Neural cell (in vitro differentiated cells): ENCODE results near the gene NSG2. TPM values are rescaled to one million over a fixed set of nuclear protein-coding genes. Genes with fewer than 3 reads are reported as not detected.

Experiments used
- H2AFZ ChIP-seq: fragments of 200-600, 300-800 bp; sonication (generic), shearing (Covaris generic); 2 replicates; pipeline ENCODE4 v1.6.0; 2014; ENCODE audit warnings: low read depth, mild to moderate bottlenecking, antibody characterized with exemption, low read length, moderate library complexity
- H3F3A ChIP-seq: fragments of 200-600 bp; shearing (Covaris generic); 2 replicates; pipeline ENCODE4 v1.6.1; 2016; ENCODE audit warnings: mild to moderate bottlenecking, moderate library complexity, mixed read lengths, antibody characterized with exemption, low read length; ENCODE audit not compliant: insufficient read depth, poor library complexity, severe bottlenecking
- H3K27ac ChIP-seq: fragments of 200-600, 300-800 bp; sonication (generic), shearing (Covaris generic); 2 replicates; pipeline ENCODE4 v1.5.1; 2014; ENCODE audit warnings: mild to moderate bottlenecking, low read length, moderate library complexity
- H3K27me3 ChIP-seq: fragments of 300-800, 200-600 bp; sonication (generic), shearing (Covaris generic); 2 replicates; pipeline ENCODE4 v1.6.0; 2014; ENCODE audit warnings: mild to moderate bottlenecking, low read depth, low read length, moderate library complexity; ENCODE audit not compliant: insufficient read depth
- H3K36me3 ChIP-seq: fragments of 300-800, 200-600 bp; sonication (generic), shearing (Covaris generic); 2 replicates; pipeline ENCODE4 v1.5.1; 2014; ENCODE audit warnings: mild to moderate bottlenecking, antibody characterized with exemption, low read length, moderate library complexity; ENCODE audit not compliant: insufficient read depth
- H3K4me2 ChIP-seq: fragments of 300-800, 200-600 bp; sonication (generic), shearing (Covaris generic); 2 replicates; pipeline ENCODE4 v1.6.0; 2014; ENCODE audit warnings: mild to moderate bottlenecking, low read length
- H3K4me3 ChIP-seq: fragments of 300-800, 200-600 bp; sonication (generic), shearing (Covaris generic); 2 replicates; pipeline ENCODE4 v1.5.1; 2014; ENCODE audit warnings: mild to moderate bottlenecking, low read length, moderate library complexity
- H3K79me2 ChIP-seq: fragments of 200-600 bp; shearing (Covaris generic); replicated peaks from 2 replicates; pipeline ENCODE4 v1.6.0; 2014; ENCODE audit warnings: mild to moderate bottlenecking, low read length, moderate library complexity; ENCODE audit not compliant: insufficient read depth
- H3K9ac ChIP-seq: fragments of 300-800, 200-600 bp; sonication (generic), shearing (Covaris generic); 2 replicates; pipeline ENCODE4 v1.6.1; 2016; ENCODE audit warnings: mild to moderate bottlenecking, low read length, mixed read lengths
- H3K9me2 ChIP-seq: fragments of 200-600 bp; shearing (Covaris generic); 2 replicates; pipeline ENCODE4 v1.6.1; 2016; ENCODE audit warnings: mild to moderate bottlenecking, low read length, mixed read lengths; ENCODE audit not compliant: insufficient read depth
- H3K9me3 ChIP-seq: fragments of 200-600, 300-800 bp; sonication (generic), shearing (Covaris generic); 2 replicates; pipeline ENCODE4 v1.6.1; 2016; ENCODE audit warnings: mild to moderate bottlenecking, mixed run types, low read length, moderate library complexity, mixed read lengths
- H4K20me1 ChIP-seq: fragments of 200-600 bp; shearing (Covaris generic); 2 replicates; pipeline ENCODE4 v1.6.1; 2016; ENCODE audit warnings: mild to moderate bottlenecking, mixed run types; ENCODE audit not compliant: insufficient read depth
- EP300 ChIP-seq: fragments of 450-650 bp; conservative IDR thresholded peaks from 2 replicates; pipeline ENCODE4 v1.6.1; 2014; ENCODE audit warnings: antibody characterized with exemption, mild to moderate bottlenecking, moderate library complexity; ENCODE audit not compliant: poor library complexity, severe bottlenecking
- EZH2 ChIP-seq: fragments of 200-600, 300-800 bp; shearing (Covaris generic), sonication (generic); IDR thresholded peaks from 2 replicates; pipeline ENCODE4 v1.6.1; 2014; ENCODE audit warnings: antibody characterized with exemption, low read length, borderline replicate concordance, mild to moderate bottlenecking; ENCODE audit not compliant: insufficient read depth, poor library complexity, severe bottlenecking
- MXI1 ChIP-seq: fragments of 450-650 bp; conservative IDR thresholded peaks from 2 replicates; pipeline ENCODE4 v1.6.1; 2014; ENCODE audit warnings: antibody characterized with exemption, mild to moderate bottlenecking; ENCODE audit not compliant: poor library complexity, severe bottlenecking
- POLR2AphosphoS5 ChIP-seq: IDR thresholded peaks from 2 replicates; pipeline ENCODE4 v1.6.1; 2012
- RAD21 ChIP-seq: fragments of 450-650 bp; conservative IDR thresholded peaks from 2 replicates; pipeline ENCODE4 v1.6.1; 2014; ENCODE audit warnings: antibody characterized with exemption, mild to moderate bottlenecking, moderate library complexity
- SMC3 ChIP-seq: fragments of 450-650 bp; conservative IDR thresholded peaks from 2 replicates; pipeline ENCODE4 v1.6.1; 2014; ENCODE audit warnings: antibody characterized with exemption, mild to moderate bottlenecking, moderate library complexity; ENCODE audit not compliant: poor library complexity
- TAF1 ChIP-seq: IDR thresholded peaks from 2 replicates; pipeline ENCODE4 v1.6.1; 2012; ENCODE audit warnings: low read depth
- polyA plus RNA-seq: library from polyadenylated mRNA; depleted of rRNA; stranded (reverse); fragments of >200 nt; gene quantifications from 2 replicates; pipeline ENCODE4 v1.2.3, GENCODE V29; 2014
- TF ChIP-seq, protein P1 (sequence below): IDR thresholded peaks from 2 replicates; pipeline ENCODE4 v1.6.1; 2012; ENCODE audit warnings: borderline replicate concordance
- TF ChIP-seq, protein P2 (sequence below): fragments of 450-650 bp; IDR thresholded peaks from 2 replicates; pipeline ENCODE4 v1.5.1; 2014; ENCODE audit warnings: antibody characterized with exemption, mild to moderate bottlenecking, moderate library complexity; ENCODE audit not compliant: poor library complexity, severe bottlenecking

Gene NSG2
- polyA plus RNA-seq, 1 donor from 2014 or later, result 1,761 TPM

DNA sequence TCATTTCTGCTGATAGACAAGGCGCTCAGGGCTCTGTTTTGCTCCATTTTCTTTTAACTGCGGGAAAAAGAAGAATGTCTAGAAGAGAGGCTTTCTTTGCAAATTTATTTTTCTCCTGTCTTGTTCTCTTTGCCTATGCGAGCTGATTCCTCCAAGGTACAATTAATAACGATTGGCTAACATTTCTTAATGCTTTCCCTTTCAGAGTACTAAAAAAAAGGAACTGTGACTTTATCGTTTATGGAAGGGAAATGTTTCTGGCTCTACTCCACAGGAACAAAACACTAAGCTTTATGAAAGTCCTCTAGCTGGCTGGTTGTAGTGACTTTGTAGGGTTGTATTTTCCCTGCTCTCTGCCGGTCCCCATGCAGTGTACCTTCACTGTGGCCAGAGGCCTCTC is 11.7 kb downstream of the NSG2 start:
- H3K79me2 ChIP-seq, result peaks cover 37% of the 10 kb centered on the region
- H3F3A ChIP-seq, result no peaks in the 10 kb centered on the region
- H3K4me2 ChIP-seq, result no peak overlapping the region
- TF ChIP-seq EZH2, result no peak
- no peak for TF ChIP-seq EP300
- TF ChIP-seq, protein P1, sequence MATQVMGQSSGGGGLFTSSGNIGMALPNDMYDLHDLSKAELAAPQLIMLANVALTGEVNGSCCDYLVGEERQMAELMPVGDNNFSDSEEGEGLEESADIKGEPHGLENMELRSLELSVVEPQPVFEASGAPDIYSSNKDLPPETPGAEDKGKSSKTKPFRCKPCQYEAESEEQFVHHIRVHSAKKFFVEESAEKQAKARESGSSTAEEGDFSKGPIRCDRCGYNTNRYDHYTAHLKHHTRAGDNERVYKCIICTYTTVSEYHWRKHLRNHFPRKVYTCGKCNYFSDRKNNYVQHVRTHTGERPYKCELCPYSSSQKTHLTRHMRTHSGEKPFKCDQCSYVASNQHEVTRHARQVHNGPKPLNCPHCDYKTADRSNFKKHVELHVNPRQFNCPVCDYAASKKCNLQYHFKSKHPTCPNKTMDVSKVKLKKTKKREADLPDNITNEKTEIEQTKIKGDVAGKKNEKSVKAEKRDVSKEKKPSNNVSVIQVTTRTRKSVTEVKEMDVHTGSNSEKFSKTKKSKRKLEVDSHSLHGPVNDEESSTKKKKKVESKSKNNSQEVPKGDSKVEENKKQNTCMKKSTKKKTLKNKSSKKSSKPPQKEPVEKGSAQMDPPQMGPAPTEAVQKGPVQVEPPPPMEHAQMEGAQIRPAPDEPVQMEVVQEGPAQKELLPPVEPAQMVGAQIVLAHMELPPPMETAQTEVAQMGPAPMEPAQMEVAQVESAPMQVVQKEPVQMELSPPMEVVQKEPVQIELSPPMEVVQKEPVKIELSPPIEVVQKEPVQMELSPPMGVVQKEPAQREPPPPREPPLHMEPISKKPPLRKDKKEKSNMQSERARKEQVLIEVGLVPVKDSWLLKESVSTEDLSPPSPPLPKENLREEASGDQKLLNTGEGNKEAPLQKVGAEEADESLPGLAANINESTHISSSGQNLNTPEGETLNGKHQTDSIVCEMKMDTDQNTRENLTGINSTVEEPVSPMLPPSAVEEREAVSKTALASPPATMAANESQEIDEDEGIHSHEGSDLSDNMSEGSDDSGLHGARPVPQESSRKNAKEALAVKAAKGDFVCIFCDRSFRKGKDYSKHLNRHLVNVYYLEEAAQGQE, result no peak
- no peak for TF ChIP-seq SMC3
- no peak for TF ChIP-seq TAF1
- no peak for TF ChIP-seq MXI1
- TF ChIP-seq RAD21, result no peak
- no peak for TF ChIP-seq POLR2AphosphoS5
- TF ChIP-seq, protein P2, sequence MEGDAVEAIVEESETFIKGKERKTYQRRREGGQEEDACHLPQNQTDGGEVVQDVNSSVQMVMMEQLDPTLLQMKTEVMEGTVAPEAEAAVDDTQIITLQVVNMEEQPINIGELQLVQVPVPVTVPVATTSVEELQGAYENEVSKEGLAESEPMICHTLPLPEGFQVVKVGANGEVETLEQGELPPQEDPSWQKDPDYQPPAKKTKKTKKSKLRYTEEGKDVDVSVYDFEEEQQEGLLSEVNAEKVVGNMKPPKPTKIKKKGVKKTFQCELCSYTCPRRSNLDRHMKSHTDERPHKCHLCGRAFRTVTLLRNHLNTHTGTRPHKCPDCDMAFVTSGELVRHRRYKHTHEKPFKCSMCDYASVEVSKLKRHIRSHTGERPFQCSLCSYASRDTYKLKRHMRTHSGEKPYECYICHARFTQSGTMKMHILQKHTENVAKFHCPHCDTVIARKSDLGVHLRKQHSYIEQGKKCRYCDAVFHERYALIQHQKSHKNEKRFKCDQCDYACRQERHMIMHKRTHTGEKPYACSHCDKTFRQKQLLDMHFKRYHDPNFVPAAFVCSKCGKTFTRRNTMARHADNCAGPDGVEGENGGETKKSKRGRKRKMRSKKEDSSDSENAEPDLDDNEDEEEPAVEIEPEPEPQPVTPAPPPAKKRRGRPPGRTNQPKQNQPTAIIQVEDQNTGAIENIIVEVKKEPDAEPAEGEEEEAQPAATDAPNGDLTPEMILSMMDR, result no peak
- no peaks in the 10 kb centered on the region for H3K9me2 ChIP-seq
- H2AFZ ChIP-seq, result no peak overlapping the region
- peaks cover 11% of the 10 kb centered on the region for H4K20me1 ChIP-seq
- no peak overlapping the region for H3K9ac ChIP-seq
- H3K9me3 ChIP-seq, result no peaks in the 10 kb centered on the region
- no peak overlapping the region for H3K27ac ChIP-seq
- no peaks in the 10 kb centered on the region for H3K27me3 ChIP-seq
- no peak overlapping the region for H3K4me3 ChIP-seq
- peaks cover 15% of the 10 kb centered on the region for H3K36me3 ChIP-seq

- Histone ChIP-seq H3K9me2 (no peaks in the 10 kb centered on the region), H3K36me3 (peaks cover 22% of the 10 kb centered on the region), H3K27ac (no peak overlapping the region), H3K9ac (no peak overlapping the region), H3F3A (no peaks in the 10 kb centered on the region), H3K9me3 (no peaks in the 10 kb centered on the region), H3K4me3 (no peak overlapping the region), H2AFZ (no peak overlapping the region), H3K27me3 (no peaks in the 10 kb centered on the region), H3K4me2 (no peak overlapping the region), H4K20me1 (peaks cover 11% of the 10 kb centered on the region), H3K79me2 (peaks cover 39% of the 10 kb centered on the region)
- TF ChIP-seq EP300, result no peak
These were observed 13.1 kb downstream of the NSG2 start for GRCh38 chr5:174058433-174059122.
